Measurements from ENCODE around the gene CFAP61.

Gene CFAP61

GRCh38 chr20:20174089-20174835 lies 121.9 kb downstream of the CFAP61 start:
- in situ Hi-C loops (cut with HindIII; ENCODE audit: low pct_unique_long_range_greater_than_20kb, low sequenced_read_pairs), result no loop called here
- no peak for TF ChIP-seq JUND (IDR thresholded peaks at IDR 0.05; ENCODE audit: low read depth)
- DNase-seq (ENCODE audit: low read depth in 1 of 2, low spot score in 1 of 2), result peak in 1 of 2 experiments; percentile 35

GRCh38 chr20:20181322-20181721 lies 129.0 kb downstream of the CFAP61 start:
- in situ Hi-C loops (cut with HindIII; ENCODE audit: low pct_unique_long_range_greater_than_20kb, low sequenced_read_pairs), result no loop called here
- DNase-seq (ENCODE audit: low read depth in 1 of 2, low spot score in 1 of 2), result no peak
- no peak for TF ChIP-seq JUND (IDR thresholded peaks at IDR 0.05; ENCODE audit: low read depth)

GRCh38 chr20:20184149-20184548 lies 131.8 kb downstream of the CFAP61 start:
- DNase-seq (ENCODE audit: low read depth in 1 of 2, low spot score in 1 of 2), result peak in 1 of 2 experiments; percentile 20
- in situ Hi-C loops (cut with HindIII; ENCODE audit: low pct_unique_long_range_greater_than_20kb, low sequenced_read_pairs), result no loop called here
- TF ChIP-seq JUND (IDR thresholded peaks at IDR 0.05; ENCODE audit: low read depth), result no peak

GRCh38 chr20:20184706-20185105 lies 132.4 kb downstream of the CFAP61 start:
- no peak for DNase-seq (ENCODE audit: low read depth in 1 of 2, low spot score in 1 of 2)
- in situ Hi-C loops (cut with HindIII; ENCODE audit: low pct_unique_long_range_greater_than_20kb, low sequenced_read_pairs), result no loop called here
- TF ChIP-seq JUND (IDR thresholded peaks at IDR 0.05; ENCODE audit: low read depth), result no peak

- TF ChIP-seq JUND (IDR thresholded peaks at IDR 0.05; ENCODE audit: low read depth), result no peak
- in situ Hi-C loops (cut with HindIII; ENCODE audit: low pct_unique_long_range_greater_than_20kb, low sequenced_read_pairs), result no loop called here
- no peak for DNase-seq (ENCODE audit: low read depth in 1 of 2, low spot score in 1 of 2)
Observed at GRCh38 chr20:20188647-20189046, 136.3 kb downstream of the CFAP61 start.

- TF ChIP-seq JUND (IDR thresholded peaks at IDR 0.05; ENCODE audit: low read depth), result no peak
- DNase-seq (ENCODE audit: low read depth in 1 of 2, low spot score in 1 of 2), result no peak
- in situ Hi-C loops (cut with HindIII; ENCODE audit: low pct_unique_long_range_greater_than_20kb, low sequenced_read_pairs), result no loop called here
Observed at GRCh38 chr20:20192366-20192765, 140.0 kb downstream of the CFAP61 start.

GRCh38 chr20:20195021-20195705 lies 142.8 kb downstream of the CFAP61 start:
- TF ChIP-seq JUND (IDR thresholded peaks at IDR 0.05; ENCODE audit: low read depth), result no peak
- in situ Hi-C loops (cut with HindIII; ENCODE audit: low pct_unique_long_range_greater_than_20kb, low sequenced_read_pairs), result no loop called here
- DNase-seq (ENCODE audit: low read depth in 1 of 2, low spot score in 1 of 2), result no peak

GRCh38 chr20:20196610-20197009 lies 144.3 kb downstream of the CFAP61 start:
- in situ Hi-C loops (cut with HindIII; ENCODE audit: low pct_unique_long_range_greater_than_20kb, low sequenced_read_pairs), result no loop called here
- TF ChIP-seq JUND (IDR thresholded peaks at IDR 0.05; ENCODE audit: low read depth), result no peak

GRCh38 chr20:20198011-20198410 lies 145.7 kb downstream of the CFAP61 start:
- no peak for TF ChIP-seq JUND (IDR thresholded peaks at IDR 0.05; ENCODE audit: low read depth)
- in situ Hi-C loops (cut with HindIII; ENCODE audit: low pct_unique_long_range_greater_than_20kb, low sequenced_read_pairs), result no loop called here
- no peak for DNase-seq (ENCODE audit: low read depth in 1 of 2, low spot score in 1 of 2)

More at GRCh38 chr20:20196610-20197009, 144.3 kb downstream of the CFAP61 start:
- peak in 1 of 2 experiments; percentile 75 for DNase-seq (ENCODE audit: low read depth in 1 of 2, low spot score in 1 of 2)

- TF ChIP-seq JUND (IDR thresholded peaks at IDR 0.05; ENCODE audit: low read depth), result peak; percentile 38; the same call in 1 of the 2 replicates
- DNase-seq (ENCODE audit: low read depth in 1 of 2, low spot score in 1 of 2), result no peak
- in situ Hi-C loops (cut with HindIII; ENCODE audit: low pct_unique_long_range_greater_than_20kb, low sequenced_read_pairs), result no loop called here
Observed at GRCh38 chr20:20199361-20200160, 147.2 kb downstream of the CFAP61 start.

GRCh38 chr20:20201124-20201523 lies 148.8 kb downstream of the CFAP61 start:
- in situ Hi-C loops (cut with HindIII; ENCODE audit: low pct_unique_long_range_greater_than_20kb, low sequenced_read_pairs), result no loop called here
- no peak for TF ChIP-seq JUND (IDR thresholded peaks at IDR 0.05; ENCODE audit: low read depth)
- DNase-seq (ENCODE audit: low read depth in 1 of 2, low spot score in 1 of 2), result no peak

- DNase-seq (ENCODE audit: low read depth in 1 of 2, low spot score in 1 of 2), result no peak
- in situ Hi-C loops (cut with HindIII; ENCODE audit: low pct_unique_long_range_greater_than_20kb, low sequenced_read_pairs), result no loop called here
- no peak for TF ChIP-seq JUND (IDR thresholded peaks at IDR 0.05; ENCODE audit: low read depth)
Observed at GRCh38 chr20:20201639-20202038, 149.3 kb downstream of the CFAP61 start.

- TF ChIP-seq JUND (IDR thresholded peaks at IDR 0.05; ENCODE audit: low read depth), result no peak
- in situ Hi-C loops (cut with HindIII; ENCODE audit: low pct_unique_long_range_greater_than_20kb, low sequenced_read_pairs), result no loop called here
- DNase-seq (ENCODE audit: low read depth in 1 of 2, low spot score in 1 of 2), result no peak
Observed at GRCh38 chr20:20202768-20203167, 150.4 kb downstream of the CFAP61 start.

All from T47D (cell line).